A673 (cell line): ENCODE measurements around the gene MTHFD2L. TPM values are rescaled to one million over a fixed set of nuclear protein-coding genes. Genes with fewer than 3 reads are reported as not detected.

Source experiments
- BruUV-seq: library from RNA; stranded (reverse); fragments of 400-500 nt; replicated peaks from 2 replicates; lab custom pipeline; 2021; lab: Mats Ljungman, UMichigan
- CTCF ChIA-PET: fragments of 300-600 bp; sonication (Branson Sonifier 250); formaldehyde crosslinking; loops from one replicate; lab custom pipeline; 2022; ENCODE audit warnings: antibody characterized with exemption; lab: Charles Lee
- POLR2A ChIA-PET: fragments of 300-600 bp; sonication (Branson Sonifier 250); formaldehyde crosslinking; loops from one replicate; lab custom pipeline; 2022; ENCODE audit warnings: antibody characterized with exemption; ENCODE audit not compliant: low non-redundant PET; lab: Charles Lee
- DNase-seq: peaks from one replicate; pipeline ENCODE4 v3.0.0-alpha.2; 2015; ENCODE audit warnings: low spot score
- H3K27ac ChIP-seq: fragments of 200-600 bp; sonication (generic); 2 replicates; pipeline ENCODE4 v1.5.1; 2016; ENCODE audit warnings: mixed run types, low read depth, mild to moderate bottlenecking, mixed read lengths, antibody characterized with exemption, low read length; ENCODE audit not compliant: poor library complexity, severe bottlenecking
- H3K27me3 ChIP-seq: fragments of 200-600 bp; sonication (generic); replicated peaks from 2 replicates; pipeline ENCODE4 v1.6.1; 2017; ENCODE audit warnings: mixed run types, low read depth, mild to moderate bottlenecking, mixed read lengths, antibody characterized with exemption, low read length; ENCODE audit not compliant: insufficient read depth, poor library complexity
- H3K36me3 ChIP-seq: fragments of 200-600 bp; sonication (generic); 2 replicates; pipeline ENCODE4 v1.6.1; 2016; ENCODE audit warnings: mixed run types, mild to moderate bottlenecking, mixed read lengths, antibody characterized with exemption, low read length; ENCODE audit not compliant: insufficient read depth, poor library complexity, severe bottlenecking
- H3K4me1 ChIP-seq: fragments of 200-600 bp; sonication (generic); 2 replicates; pipeline ENCODE4 v1.6.1; 2017; ENCODE audit warnings: mixed run types, mild to moderate bottlenecking, mixed read lengths, antibody characterized with exemption, low read length; ENCODE audit not compliant: insufficient read depth, poor library complexity, severe bottlenecking
- H3K4me3 ChIP-seq: fragments of 200-600 bp; sonication (generic); 2 replicates; pipeline ENCODE4 v1.5.1; 2016; ENCODE audit warnings: low read depth, mixed run types, mild to moderate bottlenecking, mixed read lengths, low read length; ENCODE audit not compliant: poor library complexity, severe bottlenecking
- H3K9me3 ChIP-seq: fragments of 200-600 bp; sonication (generic); 2 replicates; pipeline ENCODE4 v1.6.1; 2016; ENCODE audit warnings: mixed run types, low read depth, mild to moderate bottlenecking, mixed read lengths, antibody characterized with exemption, low read length; ENCODE audit not compliant: poor library complexity, severe bottlenecking
- EZH2 ChIP-seq: fragments of 200-600 bp; sonication (generic); IDR thresholded peaks from 2 replicates; pipeline ENCODE4 v1.6.1; 2017; ENCODE audit warnings: borderline replicate concordance, low read depth, mild to moderate bottlenecking, mixed read lengths, antibody characterized with exemption, low read length; ENCODE audit not compliant: poor library complexity, severe bottlenecking
- intact Hi-C: fragments of 100-400 bp; cut with micrococcal nuclease; formaldehyde crosslinking; loops from one replicate; pipeline ENCODE4 v1.10.0; 2022; ENCODE audit not compliant: unreplicated experiment
- total RNA-seq: library from RNA; stranded (reverse); gene quantifications from 2 replicates; pipeline ENCODE4 v1.2.3, GENCODE V29; 2021
- TF ChIP-seq, protein P1 (sequence below): fragments of 300-800, 200-600 bp; sonication (generic); conservative IDR thresholded peaks from 2 replicates; pipeline ENCODE4 v1.5.1; 2017; ENCODE audit warnings: low read depth, mild to moderate bottlenecking, antibody characterized with exemption, low read length, moderate library complexity, mixed read lengths

The MTHFD2L gene
- total RNA-seq, 1 experiment from 2014 or later, result 11.4 TPM

GRCh38 chr4:74189331-74190043 is 31.6 kb downstream of the MTHFD2L start:
- no peak overlapping the region for H3K4me3 ChIP-seq
- CTCF ChIA-PET, result interaction anchor here (0.5 to 0.6 kb wide), 2 partner anchors 123 to 130 kb away, joined by 3 to 12 read pairs; no protein-coding TSS in a partner anchor
- BruUV-seq, result no TSS peak
- H3K27me3 ChIP-seq, result no peaks in the 10 kb centered on the region
- H3K36me3 ChIP-seq, result no peaks in the 10 kb centered on the region
- H3K4me1 ChIP-seq, result no peaks in the 10 kb centered on the region
- peak; percentile 52 for DNase-seq
- POLR2A ChIA-PET, result no interaction called here
- no peak overlapping the region for H3K27ac ChIP-seq
- intact Hi-C loops, result loop anchor here (1.0 to 5.0 kb wide), 2 partner anchors 122 to 488 kb away; no protein-coding TSS in a partner anchor
- TF ChIP-seq EZH2, result no peak
- TF ChIP-seq, protein P1, sequence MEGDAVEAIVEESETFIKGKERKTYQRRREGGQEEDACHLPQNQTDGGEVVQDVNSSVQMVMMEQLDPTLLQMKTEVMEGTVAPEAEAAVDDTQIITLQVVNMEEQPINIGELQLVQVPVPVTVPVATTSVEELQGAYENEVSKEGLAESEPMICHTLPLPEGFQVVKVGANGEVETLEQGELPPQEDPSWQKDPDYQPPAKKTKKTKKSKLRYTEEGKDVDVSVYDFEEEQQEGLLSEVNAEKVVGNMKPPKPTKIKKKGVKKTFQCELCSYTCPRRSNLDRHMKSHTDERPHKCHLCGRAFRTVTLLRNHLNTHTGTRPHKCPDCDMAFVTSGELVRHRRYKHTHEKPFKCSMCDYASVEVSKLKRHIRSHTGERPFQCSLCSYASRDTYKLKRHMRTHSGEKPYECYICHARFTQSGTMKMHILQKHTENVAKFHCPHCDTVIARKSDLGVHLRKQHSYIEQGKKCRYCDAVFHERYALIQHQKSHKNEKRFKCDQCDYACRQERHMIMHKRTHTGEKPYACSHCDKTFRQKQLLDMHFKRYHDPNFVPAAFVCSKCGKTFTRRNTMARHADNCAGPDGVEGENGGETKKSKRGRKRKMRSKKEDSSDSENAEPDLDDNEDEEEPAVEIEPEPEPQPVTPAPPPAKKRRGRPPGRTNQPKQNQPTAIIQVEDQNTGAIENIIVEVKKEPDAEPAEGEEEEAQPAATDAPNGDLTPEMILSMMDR, result peak; percentile 61
- no peaks in the 10 kb centered on the region for H3K9me3 ChIP-seq

- BruUV-seq, result no TSS peak
- Histone ChIP-seq H3K27ac (no peak overlapping the region), H3K36me3 (no peaks in the 10 kb centered on the region), H3K4me1 (no peaks in the 10 kb centered on the region), H3K27me3 (no peaks in the 10 kb centered on the region), H3K4me3 (no peak overlapping the region), H3K9me3 (no peaks in the 10 kb centered on the region)
- ChIA-PET POLR2A (no interaction called here), CTCF (no interaction called here)
- no peak for TF ChIP-seq EZH2
- TF ChIP-seq, protein P1, result no peak
- intact Hi-C loops, result no loop called here
- no peak for DNase-seq
These were observed 32.4 kb downstream of the MTHFD2L start for GRCh38 chr4:74190332-74190731.

GRCh38 chr4:74190919-74191397 is 33.0 kb downstream of the MTHFD2L start:
- no TSS peak for BruUV-seq
- Histone ChIP-seq H3K4me3 (no peak overlapping the region), H3K27ac (no peak overlapping the region), H3K27me3 (no peaks in the 10 kb centered on the region), H3K4me1 (no peaks in the 10 kb centered on the region), H3K9me3 (no peaks in the 10 kb centered on the region), H3K36me3 (no peaks in the 10 kb centered on the region)
- intact Hi-C loops, result no loop called here
- no peak for DNase-seq
- no peak for TF ChIP-seq EZH2
- TF ChIP-seq, protein P1, result no peak
- POLR2A ChIA-PET, result no interaction called here
- CTCF ChIA-PET, result no interaction called here
